NT2/D1 (cell line): ENCODE measurements around the gene DHRS7B.

Source experiments
- SUZ12 ChIP-seq: IDR thresholded peaks from 2 replicates; pipeline ENCODE4 v1.6.1; 2011; ENCODE audit not compliant: insufficient read length, insufficient read depth; ENCODE audit errors: extremely low read depth
- YY1 ChIP-seq: IDR thresholded peaks from 2 replicates; pipeline ENCODE4 v1.6.1; 2011; ENCODE audit not compliant: insufficient read length, insufficient read depth
- ZNF274 ChIP-seq: IDR thresholded peaks from 2 replicates; pipeline ENCODE4 v1.6.1; 2011; ENCODE audit warnings: mild to moderate bottlenecking, low read depth, low read length

GRCh38 chr17:21089145-21089544 is 37.6 kb upstream of the DHRS7B start:
- TF ChIP-seq SUZ12 (no peak), ZNF274 (no peak), YY1 (no peak)
